T-helper 17 cell (primary cell): Measurements from ENCODE around the gene SYNE1. TPM values are rescaled to one million over a fixed set of nuclear protein-coding genes. Genes with fewer than 3 reads are reported as not detected.
A peak's percentile ranks its signal among the peaks of the same experiment; 100 is the strongest.
"Not testable (repeated sequence)": the region's sequence is repeated elsewhere in the genome, so short reads cannot be mapped to it uniquely, and the experiment has no call there.

Source experiments
- ATAC-seq: fragments of 150-1000 bp; cut with Tn5 transposase; 2 replicates; pipeline ENCODE4 v1.10.0; 2021; ENCODE audit warnings: mild to moderate bottlenecking, moderate library complexity
- DNase-seq, 3 donors: peaks; one replicate each; pipeline versions ENCODE4 v3.0.0 to v3.0.0-alpha.2; 2020 to 2021
- H3K9me3 ChIP-seq: one replicate; pipeline ENCODE4 v1.7.0; 2013; ENCODE audit warnings: low read length, mild to moderate bottlenecking; ENCODE audit not compliant: control insufficient read depth, poor library complexity, severe bottlenecking
- H3K27ac Mint-ChIP-seq: one replicate; pipeline ENCODE4 v1.8.0; 2022; ENCODE audit warnings: mild to moderate bottlenecking, moderate library complexity, mixed read lengths
- H3K27me3 Mint-ChIP-seq: one replicate; pipeline ENCODE4 v1.8.0; 2022; ENCODE audit warnings: mixed read lengths
- H3K36me3 Mint-ChIP-seq: one replicate; pipeline ENCODE4 v1.8.0; 2022; ENCODE audit warnings: low read depth, mixed read lengths
- H3K4me1 Mint-ChIP-seq: one replicate; pipeline ENCODE4 v1.8.0; 2022; ENCODE audit warnings: mild to moderate bottlenecking, mixed read lengths
- H3K4me3 Mint-ChIP-seq: one replicate; pipeline ENCODE4 v1.8.0; 2022; ENCODE audit warnings: mild to moderate bottlenecking, moderate library complexity, mixed read lengths
- total RNA-seq, 4 donors: library from RNA in 2 of 4; stranded (reverse) in 2 of 4; gene quantifications; one replicate each; pipeline ENCODE4 v1.2.3 and lab custom pipeline; 2022 to 2026

Gene SYNE1, protein sequence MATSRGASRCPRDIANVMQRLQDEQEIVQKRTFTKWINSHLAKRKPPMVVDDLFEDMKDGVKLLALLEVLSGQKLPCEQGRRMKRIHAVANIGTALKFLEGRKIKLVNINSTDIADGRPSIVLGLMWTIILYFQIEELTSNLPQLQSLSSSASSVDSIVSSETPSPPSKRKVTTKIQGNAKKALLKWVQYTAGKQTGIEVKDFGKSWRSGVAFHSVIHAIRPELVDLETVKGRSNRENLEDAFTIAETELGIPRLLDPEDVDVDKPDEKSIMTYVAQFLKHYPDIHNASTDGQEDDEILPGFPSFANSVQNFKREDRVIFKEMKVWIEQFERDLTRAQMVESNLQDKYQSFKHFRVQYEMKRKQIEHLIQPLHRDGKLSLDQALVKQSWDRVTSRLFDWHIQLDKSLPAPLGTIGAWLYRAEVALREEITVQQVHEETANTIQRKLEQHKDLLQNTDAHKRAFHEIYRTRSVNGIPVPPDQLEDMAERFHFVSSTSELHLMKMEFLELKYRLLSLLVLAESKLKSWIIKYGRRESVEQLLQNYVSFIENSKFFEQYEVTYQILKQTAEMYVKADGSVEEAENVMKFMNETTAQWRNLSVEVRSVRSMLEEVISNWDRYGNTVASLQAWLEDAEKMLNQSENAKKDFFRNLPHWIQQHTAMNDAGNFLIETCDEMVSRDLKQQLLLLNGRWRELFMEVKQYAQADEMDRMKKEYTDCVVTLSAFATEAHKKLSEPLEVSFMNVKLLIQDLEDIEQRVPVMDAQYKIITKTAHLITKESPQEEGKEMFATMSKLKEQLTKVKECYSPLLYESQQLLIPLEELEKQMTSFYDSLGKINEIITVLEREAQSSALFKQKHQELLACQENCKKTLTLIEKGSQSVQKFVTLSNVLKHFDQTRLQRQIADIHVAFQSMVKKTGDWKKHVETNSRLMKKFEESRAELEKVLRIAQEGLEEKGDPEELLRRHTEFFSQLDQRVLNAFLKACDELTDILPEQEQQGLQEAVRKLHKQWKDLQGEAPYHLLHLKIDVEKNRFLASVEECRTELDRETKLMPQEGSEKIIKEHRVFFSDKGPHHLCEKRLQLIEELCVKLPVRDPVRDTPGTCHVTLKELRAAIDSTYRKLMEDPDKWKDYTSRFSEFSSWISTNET (N-terminal part only)
- total RNA-seq (100 to 1,000 TPM; 131 to 165 TPM), total RNA-seq (lab: John Stamatoyannopoulos, UW) (287 to 316 reads per million in 2 donors)

DNA sequence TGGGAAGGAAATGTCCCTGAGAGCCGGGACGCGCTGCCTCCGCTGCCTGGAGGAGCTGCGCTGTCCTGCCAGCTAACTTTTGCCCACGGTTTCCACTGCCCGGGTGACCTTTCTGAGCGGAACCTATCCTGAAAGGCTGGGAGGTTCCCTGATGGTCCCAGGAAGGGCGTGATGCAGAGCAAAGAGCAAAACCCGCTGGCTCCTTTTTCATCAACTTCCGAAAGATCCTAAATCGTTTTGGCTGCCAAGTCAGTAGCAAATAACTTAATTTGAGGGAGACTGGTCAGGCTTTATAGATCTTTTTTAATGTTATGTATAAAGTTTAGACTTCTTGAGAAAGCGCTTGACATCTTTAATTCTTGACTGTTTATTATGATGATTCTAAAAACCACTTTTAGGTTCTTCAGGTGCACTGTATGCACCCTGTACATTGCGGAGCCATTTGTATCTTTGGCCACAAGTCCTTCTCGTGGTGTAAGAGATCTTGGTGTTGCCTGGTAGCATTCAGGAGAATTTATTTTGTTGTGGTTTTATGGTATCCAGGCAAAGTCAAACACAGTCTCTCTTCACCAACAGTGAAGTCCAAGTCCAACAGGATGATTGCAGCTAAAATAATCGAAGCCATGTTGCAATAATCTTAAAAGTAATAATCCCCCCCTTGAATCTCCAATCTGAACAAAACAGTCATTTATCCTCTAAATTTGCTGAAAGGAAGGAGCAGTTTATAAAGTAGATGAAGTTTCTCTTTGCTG is at the start of gene SYNE1:
TSS of gene SYNE1 (minus strand) at position 67 of the 752 bp plus-strand sequence. CDS start 9,031 bp downstream, outside the sequence.
- Mint-ChIP-seq H3K36me3 (peaks cover 6% of the 10 kb centered on the region), H3K4me3 (peak within 1 kb of the TSS; percentile 57), H3K27ac (no peak within 1 kb of the TSS), H3K4me1 (peaks cover 8% of the 10 kb centered on the region), H3K27me3 (peaks cover 54% of the 10 kb centered on the region)
- DNase-seq, result no peak
- ATAC-seq, result no peak
- H3K9me3 ChIP-seq, result no peaks in the 10 kb centered on the region

DNA sequence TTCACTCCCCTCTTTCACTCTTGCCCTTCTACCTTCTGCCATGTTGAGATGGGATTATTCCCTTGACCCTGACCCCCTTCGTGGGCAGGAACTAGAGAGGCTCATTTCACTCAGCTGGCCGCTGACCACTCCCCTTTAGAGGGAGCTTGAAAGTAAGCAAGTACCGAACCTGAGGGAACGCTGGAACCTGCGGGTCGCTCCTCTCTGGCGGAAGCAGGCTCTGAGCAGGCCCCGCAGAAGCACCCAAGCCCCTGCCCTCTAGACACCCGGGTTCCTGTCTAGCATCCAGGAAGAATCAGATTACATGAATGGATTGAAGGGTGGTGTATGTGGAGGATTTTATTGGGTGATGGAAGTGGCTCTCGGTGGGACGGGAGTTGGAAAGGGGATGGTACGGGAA is 48.7 kb upstream of the SYNE1 start:
- Mint-ChIP-seq H3K27ac (no peak overlapping the region), H3K36me3 (no peaks in the 10 kb centered on the region), H3K4me3 (no peak overlapping the region), H3K4me1 (no peaks in the 10 kb centered on the region), H3K27me3 (no peaks in the 10 kb centered on the region)
- ATAC-seq, result no peak
- no peaks in the 10 kb centered on the region for H3K9me3 ChIP-seq
- no peak for DNase-seq

DNA sequence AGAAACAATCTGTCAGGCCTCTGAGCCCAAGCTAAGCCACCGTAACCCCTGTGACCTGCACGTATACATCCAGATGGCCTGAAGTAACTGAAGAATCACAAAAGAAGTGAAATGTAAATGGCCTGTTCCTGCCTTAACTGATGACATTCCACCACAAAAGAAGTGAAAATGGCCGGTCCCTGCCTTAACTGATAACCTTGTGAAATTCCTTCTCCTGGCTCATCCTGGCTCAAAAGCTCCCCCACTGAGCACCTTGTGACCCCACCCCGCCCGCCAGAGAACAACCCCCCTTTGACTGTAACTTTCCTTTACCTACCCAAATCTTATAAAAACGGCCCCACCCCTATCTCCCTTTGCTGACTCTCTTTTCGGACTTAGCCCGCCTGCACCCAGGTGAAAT is 45.8 kb upstream of the SYNE1 start:
- not testable (repeated sequence) for H3K27me3 Mint-ChIP-seq, H3K4me1 Mint-ChIP-seq

DNA sequence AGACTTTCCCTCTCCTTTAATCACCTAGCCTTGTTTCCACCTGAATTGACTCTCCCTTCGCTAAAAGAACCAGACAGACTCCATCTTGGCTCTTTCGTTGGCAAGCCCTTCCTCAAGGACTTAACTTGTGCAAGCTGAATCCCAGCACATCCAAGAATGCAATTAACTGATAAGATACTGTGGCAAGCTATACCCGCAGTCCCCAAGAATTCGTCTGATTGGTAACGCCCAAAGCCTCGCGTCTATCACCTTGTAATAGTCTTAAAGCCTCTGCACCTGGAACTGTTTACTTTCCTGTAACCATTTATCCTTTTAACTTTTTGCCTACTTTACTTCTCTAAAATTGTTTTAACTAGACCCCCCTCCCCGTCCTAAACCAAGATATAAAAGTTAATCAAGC is 45.0 kb upstream of the SYNE1 start:
- no peak overlapping the region for H3K27ac Mint-ChIP-seq
- no peak for ATAC-seq
- H3K27me3 Mint-ChIP-seq, result no peaks in the 10 kb centered on the region
- H3K4me1 Mint-ChIP-seq, result no peaks in the 10 kb centered on the region
- no peak overlapping the region for H3K4me3 Mint-ChIP-seq
- H3K36me3 Mint-ChIP-seq, result no peaks in the 10 kb centered on the region
- no peak for DNase-seq
- no peaks in the 10 kb centered on the region for H3K9me3 ChIP-seq

More for the DNA sequence above, 45.8 kb upstream of the SYNE1 start:
- not testable (repeated sequence) for H3K36me3 Mint-ChIP-seq, DNase-seq, H3K9me3 ChIP-seq, H3K4me3 Mint-ChIP-seq, H3K27ac Mint-ChIP-seq, ATAC-seq

DNA sequence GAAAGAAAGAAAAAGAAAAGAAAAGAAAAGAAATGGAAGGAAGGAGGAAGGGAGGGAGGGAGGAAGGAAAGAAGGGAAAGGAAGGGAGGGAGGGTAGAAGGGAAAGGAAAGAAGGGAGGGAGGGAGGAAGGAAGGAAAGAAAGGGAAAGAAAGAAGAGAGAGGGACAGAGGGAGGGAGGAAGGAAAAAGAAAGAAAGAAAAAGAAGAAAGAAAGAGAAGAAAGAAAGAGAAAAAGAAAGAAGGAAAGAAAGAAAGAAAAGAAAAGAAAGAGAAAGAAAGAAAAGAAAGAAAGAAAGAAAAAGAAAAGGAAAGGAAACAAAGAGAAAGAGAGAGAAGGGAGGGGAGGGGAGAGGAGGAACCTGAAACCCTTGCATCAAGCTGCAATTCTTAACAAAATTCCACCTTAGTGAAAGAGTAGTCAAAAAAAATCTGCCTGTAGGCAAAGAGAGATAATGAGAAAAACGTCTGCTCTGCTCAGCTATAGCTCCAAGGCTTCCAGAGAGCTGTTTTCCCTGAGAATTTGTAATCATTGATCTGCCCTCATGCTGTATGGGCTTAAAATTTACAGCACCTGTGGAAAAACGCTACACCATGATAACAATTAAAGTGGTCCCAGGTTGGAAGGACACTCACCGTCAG is 43.8 kb upstream of the SYNE1 start:
- no peaks in the 10 kb centered on the region for H3K9me3 ChIP-seq
- Mint-ChIP-seq H3K36me3 (no peaks in the 10 kb centered on the region), H3K4me1 (no peaks in the 10 kb centered on the region), H3K27ac (no peak overlapping the region), H3K27me3 (no peaks in the 10 kb centered on the region), H3K4me3 (no peak overlapping the region)
- DNase-seq, result no peak
- no peak for ATAC-seq

DNA sequence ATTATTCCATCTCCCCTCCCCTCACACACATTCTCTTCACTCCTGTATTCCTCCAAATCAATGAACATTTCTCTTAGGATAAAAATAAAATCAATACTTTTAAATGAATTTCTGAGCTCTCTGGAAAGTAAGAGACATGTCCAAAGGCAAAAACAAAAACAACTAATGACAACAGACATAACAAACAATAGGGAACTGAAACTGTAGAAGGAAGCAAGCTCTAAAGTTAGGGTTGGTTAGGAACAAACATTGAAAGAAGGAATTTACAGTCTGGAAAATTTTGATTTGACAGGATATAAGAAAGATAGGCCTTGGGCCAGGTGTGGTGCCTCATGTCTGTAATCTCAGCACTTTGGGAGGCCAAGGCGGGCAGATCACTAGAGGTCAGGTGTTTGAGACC is 43.0 kb upstream of the SYNE1 start:
- Mint-ChIP-seq H3K36me3 (no peaks in the 10 kb centered on the region), H3K27ac (no peak overlapping the region), H3K27me3 (no peaks in the 10 kb centered on the region), H3K4me1 (no peaks in the 10 kb centered on the region), H3K4me3 (no peak overlapping the region)
- no peak for ATAC-seq
- no peak for DNase-seq
- no peaks in the 10 kb centered on the region for H3K9me3 ChIP-seq

DNA sequence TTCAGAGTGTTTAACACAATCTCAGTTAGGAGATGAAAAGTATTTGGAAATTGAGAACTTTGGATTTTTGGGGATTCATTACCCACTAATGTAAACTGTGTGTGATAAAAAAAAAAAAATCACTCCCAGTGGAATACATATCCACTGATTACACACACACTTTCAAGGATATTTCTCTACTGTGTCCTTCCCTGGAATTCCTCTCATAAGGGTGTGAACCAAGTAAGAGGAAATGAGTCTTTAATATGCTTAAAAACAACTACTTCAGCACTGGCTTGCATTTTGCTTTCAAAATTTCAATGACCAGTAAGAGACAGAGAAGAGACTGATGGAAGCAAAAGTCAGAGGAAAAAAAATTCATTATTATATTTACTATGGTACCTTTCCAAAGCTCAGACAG is 36.1 kb upstream of the SYNE1 start:
- Mint-ChIP-seq H3K4me1 (no peaks in the 10 kb centered on the region), H3K4me3 (no peak overlapping the region), H3K27ac (no peak overlapping the region), H3K27me3 (peaks cover 11% of the 10 kb centered on the region), H3K36me3 (no peaks in the 10 kb centered on the region)
- DNase-seq (no peak), ATAC-seq (no peak)
- no peaks in the 10 kb centered on the region for H3K9me3 ChIP-seq

DNA sequence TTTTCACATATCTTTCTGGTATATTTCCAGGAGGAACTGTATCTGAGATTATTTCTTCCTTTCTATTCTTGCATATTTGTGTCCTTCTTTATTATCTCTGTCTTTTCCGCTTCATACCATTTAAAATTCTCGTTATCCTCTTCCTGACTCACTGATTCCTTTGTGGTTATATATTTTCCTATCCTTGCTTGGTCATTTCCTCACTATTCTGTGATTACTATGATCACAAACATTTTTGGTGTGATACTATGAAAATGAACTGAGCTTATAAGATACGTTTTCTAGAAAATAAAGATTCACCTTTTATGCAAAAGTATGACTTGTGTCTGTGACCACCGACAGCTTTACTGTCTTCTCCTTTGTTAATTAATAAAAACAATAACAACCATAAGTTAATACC is 34.0 kb upstream of the SYNE1 start:
- DNase-seq (no peak), ATAC-seq (no peak)
- Mint-ChIP-seq H3K36me3 (no peaks in the 10 kb centered on the region), H3K27ac (no peak overlapping the region), H3K4me3 (no peak overlapping the region), H3K27me3 (peaks cover 11% of the 10 kb centered on the region), H3K4me1 (no peaks in the 10 kb centered on the region)
- H3K9me3 ChIP-seq, result no peaks in the 10 kb centered on the region

DNA sequence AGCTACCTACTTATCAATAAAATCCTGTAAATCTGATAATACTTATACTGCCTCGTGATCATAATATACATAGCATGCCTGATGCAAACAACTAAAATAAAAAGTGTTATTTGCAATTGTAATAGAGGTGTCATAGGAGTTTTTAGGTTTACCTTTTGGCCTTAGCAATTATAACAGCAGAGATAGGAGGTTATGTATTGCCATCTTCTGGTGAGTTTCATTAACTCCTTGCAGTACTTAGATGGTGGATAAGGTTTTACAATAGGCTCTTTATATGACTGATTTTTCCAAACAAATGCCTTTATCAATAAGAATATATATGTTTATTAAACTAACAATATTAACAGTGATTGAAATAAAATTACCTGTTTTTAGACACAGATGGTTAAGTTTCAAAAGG is 32.7 kb upstream of the SYNE1 start:
- no peak for ATAC-seq
- no peaks in the 10 kb centered on the region for H3K4me1 Mint-ChIP-seq
- H3K9me3 ChIP-seq, result no peaks in the 10 kb centered on the region
- no peak for DNase-seq
- H3K36me3 Mint-ChIP-seq, result no peaks in the 10 kb centered on the region
- H3K4me3 Mint-ChIP-seq, result no peak overlapping the region
- H3K27ac Mint-ChIP-seq, result no peak overlapping the region
- peaks cover 11% of the 10 kb centered on the region for H3K27me3 Mint-ChIP-seq

DNA sequence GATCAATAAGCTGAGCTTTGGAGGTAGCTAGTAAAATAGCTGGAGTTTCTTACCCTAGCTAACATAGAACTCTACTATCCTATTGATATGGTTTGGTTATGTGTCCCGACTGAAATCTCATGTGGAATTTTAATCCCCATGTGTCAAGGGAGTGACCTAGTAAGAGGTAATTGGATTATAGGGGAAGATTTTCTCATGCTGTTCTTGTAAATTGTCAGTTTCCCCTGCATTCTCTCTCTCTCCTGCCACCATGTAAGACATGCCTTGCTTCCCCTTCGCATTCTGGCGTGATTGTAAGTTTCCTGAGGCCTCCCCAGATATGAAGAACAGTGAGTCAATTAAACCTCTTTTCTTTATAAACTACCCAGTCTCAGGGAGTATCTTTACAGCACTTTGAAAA is 24.6 kb upstream of the SYNE1 start:
- H3K4me1 Mint-ChIP-seq, result no peaks in the 10 kb centered on the region
- no peak for ATAC-seq

DNA sequence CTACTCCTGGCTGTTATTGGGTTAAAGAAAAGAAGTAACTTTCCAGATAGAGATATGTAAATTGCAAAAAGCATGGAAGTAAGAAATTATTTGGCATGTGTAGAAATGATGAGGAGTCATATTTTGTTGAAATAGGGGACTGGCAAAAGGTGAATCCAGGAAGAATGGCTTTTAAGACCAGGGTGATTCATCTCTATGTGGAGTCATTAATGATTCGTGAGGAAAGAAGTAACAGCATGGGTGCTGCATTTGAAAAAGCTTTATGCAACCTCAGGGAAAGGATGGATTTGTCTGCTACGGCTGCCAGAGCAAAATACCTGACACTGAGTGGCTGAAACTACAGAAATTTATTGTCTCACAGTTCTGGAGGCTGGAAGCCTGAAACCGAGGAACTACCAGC is 14.8 kb upstream of the SYNE1 start:
- H3K4me3 Mint-ChIP-seq, result no peak overlapping the region
- peaks cover 12% of the 10 kb centered on the region for H3K27me3 Mint-ChIP-seq
- no peaks in the 10 kb centered on the region for H3K9me3 ChIP-seq
- ATAC-seq (no peak), DNase-seq (no peak)
- no peaks in the 10 kb centered on the region for H3K4me1 Mint-ChIP-seq
- H3K27ac Mint-ChIP-seq, result no peak overlapping the region
- H3K36me3 Mint-ChIP-seq, result no peaks in the 10 kb centered on the region

More for the DNA sequence above, 24.6 kb upstream of the SYNE1 start:
- no peak for DNase-seq
- Mint-ChIP-seq H3K27me3 (no peaks in the 10 kb centered on the region), H3K27ac (no peak overlapping the region), H3K4me3 (no peak overlapping the region), H3K36me3 (no peaks in the 10 kb centered on the region)
- no peaks in the 10 kb centered on the region for H3K9me3 ChIP-seq

DNA sequence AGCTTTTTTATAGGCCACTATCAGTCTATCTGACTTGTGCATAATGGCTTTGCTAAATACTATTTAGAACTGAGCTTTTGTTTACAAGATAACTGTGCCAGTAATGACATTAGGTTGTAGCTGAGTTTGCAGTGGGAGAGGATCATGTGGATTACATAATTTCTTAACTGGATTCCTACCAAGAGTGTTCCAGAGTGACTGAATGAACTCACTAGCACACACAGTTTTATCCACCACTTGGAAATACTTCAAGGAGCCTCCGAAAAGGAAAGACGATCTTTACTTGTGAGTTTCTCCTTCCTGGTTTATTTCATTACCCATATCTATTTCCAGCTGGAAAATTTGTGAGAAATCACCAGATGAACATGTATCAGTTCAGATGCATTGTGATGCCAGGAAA is 10.9 kb upstream of the SYNE1 start:
- ATAC-seq (no peak), DNase-seq (no peak)
- Mint-ChIP-seq H3K4me3 (no peak overlapping the region), H3K27me3 (peaks cover 11% of the 10 kb centered on the region), H3K36me3 (no peaks in the 10 kb centered on the region), H3K4me1 (no peaks in the 10 kb centered on the region), H3K27ac (no peak overlapping the region)
- H3K9me3 ChIP-seq, result no peaks in the 10 kb centered on the region
